ENCODE results near the gene ELAPOR1. TPM values are rescaled to one million over a fixed set of nuclear protein-coding genes. Genes with fewer than 3 reads are reported as not detected.

Gene ELAPOR1
- total and polyA plus RNA-seq, 9 of the 15 experiments (the other 6 are each of a cell fraction or from before 2014, with no cell fraction given), result 0.07 to 1.2 (median 0.18) TPM

DNA sequence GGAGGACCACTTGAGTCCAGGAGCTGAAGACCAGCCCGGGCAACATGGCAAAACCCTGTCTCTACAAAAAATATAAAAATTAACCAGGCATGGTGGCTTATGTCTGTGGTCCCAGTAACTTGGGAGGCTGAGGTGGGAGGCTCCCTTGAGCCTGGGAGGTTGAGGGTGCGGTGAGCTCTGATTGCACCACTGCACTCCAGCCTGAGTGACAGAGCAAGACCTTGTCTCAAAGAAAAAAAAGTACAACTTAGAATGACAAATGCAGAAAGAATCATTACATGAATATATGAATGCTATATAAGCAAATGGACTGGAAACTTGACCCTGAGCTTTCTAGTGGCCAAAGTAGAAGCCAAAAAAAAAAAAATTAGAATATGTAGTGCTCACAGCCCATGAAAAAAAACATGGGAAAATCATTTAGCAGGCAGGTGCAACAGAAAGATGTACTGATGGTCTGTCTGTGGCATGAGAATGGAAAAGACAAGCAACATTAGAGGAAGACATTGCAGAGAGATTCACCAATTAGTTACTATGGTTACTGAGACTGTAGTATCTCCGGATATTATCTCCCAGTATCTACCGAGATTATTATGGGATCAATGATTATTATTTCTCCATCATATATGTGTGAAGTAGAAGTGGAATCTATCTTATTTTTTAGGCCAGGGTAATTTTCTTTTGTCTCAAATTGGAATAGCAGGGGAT lies 19.2 kb downstream of the ELAPOR1 start (continued):
- TF ChIP-seq, protein P1, sequence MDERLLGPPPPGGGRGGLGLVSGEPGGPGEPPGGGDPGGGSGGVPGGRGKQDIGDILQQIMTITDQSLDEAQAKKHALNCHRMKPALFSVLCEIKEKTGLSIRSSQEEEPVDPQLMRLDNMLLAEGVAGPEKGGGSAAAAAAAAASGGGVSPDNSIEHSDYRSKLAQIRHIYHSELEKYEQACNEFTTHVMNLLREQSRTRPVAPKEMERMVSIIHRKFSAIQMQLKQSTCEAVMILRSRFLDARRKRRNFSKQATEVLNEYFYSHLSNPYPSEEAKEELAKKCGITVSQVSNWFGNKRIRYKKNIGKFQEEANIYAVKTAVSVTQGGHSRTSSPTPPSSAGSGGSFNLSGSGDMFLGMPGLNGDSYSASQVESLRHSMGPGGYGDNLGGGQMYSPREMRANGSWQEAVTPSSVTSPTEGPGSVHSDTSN (CRISPR knock-in tag; IDR thresholded peaks at IDR 0.05; ENCODE audit: low read depth), result no peak
- TF ChIP-seq, protein P1 (tag; conservative IDR thresholded peaks at IDR 0.05; ENCODE audit: low read depth), result 0 out of 2 replicates have a peak, but pooled peaks have one; percentile 28
- TF ChIP-seq CSDE1 (IDR thresholded peaks at IDR 0.05), result 0 out of 4 replicates have a peak, but pooled peaks of 1 of the 2 experiments have one; percentile 41

DNA sequence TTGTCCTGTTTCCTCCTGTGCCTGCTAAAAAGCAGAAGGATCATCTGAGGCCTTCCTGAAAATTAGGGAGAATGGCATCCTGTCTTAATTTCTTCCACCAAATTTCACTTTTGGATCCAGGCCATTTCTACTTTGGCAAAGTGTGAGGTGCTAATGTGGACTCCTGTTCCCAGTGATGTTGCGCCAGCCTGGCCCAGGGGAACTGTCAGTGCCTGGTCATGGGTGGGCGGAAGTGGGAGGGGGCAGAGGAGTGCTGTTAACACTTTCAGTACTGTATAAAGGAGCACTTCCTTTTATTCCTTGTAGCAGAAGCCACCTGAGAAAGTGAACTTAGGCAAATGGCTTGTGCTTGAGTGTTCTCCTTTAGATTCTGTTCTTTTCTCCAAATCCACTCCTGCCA lies 19.9 kb downstream of the ELAPOR1 start:
- in situ Hi-C loops (cut with MboI), result no loop called here
- 74% methylated on average over 2 of the region's 2 CpGs for whole genome bisulfite sequencing (ENCODE audit: insufficient coverage, low coverage, missing lambda C conversion rate)
- ChIA-PET CTCF (ENCODE audit: low intra/inter-chr PET ratio) (no interaction called here), POLR2A (interaction anchor here (0.7 to 2.3 kb wide), 4 partner anchors 15 to 173 kb away, joined by 3 to 18 read pairs (median 7); no protein-coding TSS in a partner anchor)
- H3K9ac ChIP-seq (ENCODE audit: insufficient read depth in 1 of 2, low read depth in 2 of 2, low read length in 2 of 2), result no peak overlapping the region
- no peak for ATAC-seq
- no peaks in the 10 kb centered on the region for H3K27me3 ChIP-seq (ENCODE audit: control insufficient read depth in 2 of 2, insufficient read depth in 2 of 2, low read length in 2 of 2)
- no peaks in the 10 kb centered on the region for H3K79me2 ChIP-seq (ENCODE audit: control insufficient read depth, insufficient read depth, low read length)
- H3K4me2 ChIP-seq (ENCODE audit: insufficient read depth, low read length), result peak overlapping the region; percentile 42; the same call in 1 of the 2 replicates
- intact Hi-C loops (cut with micrococcal nuclease), result loop anchor here (5.0 kb wide), 1 partner anchor 58 kb away; no protein-coding TSS in a partner anchor
- no peaks in the 10 kb centered on the region for H3K36me3 ChIP-seq (ENCODE audit: control insufficient read depth, insufficient read depth, low read length)
- no TSS peak for BruUV-seq (replicated peaks)
- H3K9me1 ChIP-seq (ENCODE audit: control insufficient read depth, insufficient read depth, low read length), result no peaks in the 10 kb centered on the region
- no peak overlapping the region for H3K27ac ChIP-seq (ENCODE audit: extremely low read depth, low read depth, low read length)
- no peak overlapping the region for H2AFZ ChIP-seq (ENCODE audit: low read depth, low read length)
- peaks cover 27 to 32% of the 10 kb centered on the region in 2 experiments; a peak in 3 of 5 replicates for H3K4me1 ChIP-seq (replicated peaks in 1 of 2; ENCODE audit: control insufficient read depth in 2 of 2, insufficient read depth in 2 of 2, low read length in 2 of 2)
- no peaks in the 10 kb centered on the region for H4K20me1 ChIP-seq (replicated peaks; ENCODE audit: control insufficient read depth, insufficient read depth, low read length)
- no peaks in the 10 kb centered on the region for H3K9me3 ChIP-seq (replicated peaks; ENCODE audit: control insufficient read depth, insufficient read depth, low read depth, low read length)
- DNase-seq (ENCODE audit: extremely low read depth in 1 of 4, low spot score in 3 of 4), result no peak
- no peak overlapping the region for H3K4me3 ChIP-seq
- no peak for FAIRE-seq
- no peak for TF ChIP-seq ZBTB17 (CRISPR knock-in tag; IDR thresholded peaks at IDR 0.05)
- no peak for TF ChIP-seq ZNF668 (CRISPR knock-in tag; IDR thresholded peaks at IDR 0.05)
- TF ChIP-seq THRAP3 (IDR thresholded peaks at IDR 0.05; ENCODE audit: borderline replicate concordance), result no peak
- TF ChIP-seq SPI1 (IDR thresholded peaks at IDR 0.05; ENCODE audit: borderline replicate concordance, low read depth, low read length), result peak; percentile 52; the same call in 1 of the 2 replicates
- no peak; the same call in 1 of the 2 replicates for TF ChIP-seq CUX1 (CRISPR knock-in tag; IDR thresholded peaks at IDR 0.05)
- TF ChIP-seq, protein P2, sequence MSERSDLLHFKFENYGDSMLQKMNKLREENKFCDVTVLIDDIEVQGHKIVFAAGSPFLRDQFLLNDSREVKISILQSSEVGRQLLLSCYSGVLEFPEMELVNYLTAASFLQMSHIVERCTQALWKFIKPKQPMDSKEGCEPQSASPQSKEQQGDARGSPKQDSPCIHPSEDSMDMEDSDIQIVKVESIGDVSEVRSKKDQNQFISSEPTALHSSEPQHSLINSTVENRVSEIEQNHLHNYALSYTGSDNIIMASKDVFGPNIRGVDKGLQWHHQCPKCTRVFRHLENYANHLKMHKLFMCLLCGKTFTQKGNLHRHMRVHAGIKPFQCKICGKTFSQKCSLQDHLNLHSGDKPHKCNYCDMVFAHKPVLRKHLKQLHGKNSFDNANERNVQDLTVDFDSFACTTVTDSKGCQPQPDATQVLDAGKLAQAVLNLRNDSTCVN (CRISPR knock-in tag; IDR thresholded peaks at IDR 0.05), result no peak

All from K562 (cell line).